NB4 (cell line): ENCODE results near the gene GPSM1.

Source experiments
- DNase-seq: peaks from one replicate; pipeline ENCODE4 v3.0.0; 2010; ENCODE audit warnings: low read depth
- H3K4me3 ChIP-seq: one replicate; pipeline ENCODE4 v1.5.1; 2011; ENCODE audit warnings: mild to moderate bottlenecking, low read depth, low read length, moderate library complexity
- CTCF ChIP-seq: IDR thresholded peaks from one replicate; pipeline ENCODE4 v1.5.1; 2012; ENCODE audit warnings: low read depth, low read length
- MAX ChIP-seq: IDR thresholded peaks from 2 replicates; pipeline ENCODE4 v1.6.1; 2011; ENCODE audit warnings: low read depth, low read length
- MYC ChIP-seq: IDR thresholded peaks from 2 replicates; pipeline ENCODE4 v1.6.1; 2011; ENCODE audit warnings: low read depth, low read length
- POLR2A ChIP-seq: IDR thresholded peaks from 2 replicates; pipeline ENCODE4 v1.6.1; 2011; ENCODE audit warnings: mild to moderate bottlenecking; ENCODE audit not compliant: insufficient read length; ENCODE audit errors: extremely low read depth

Gene GPSM1

GRCh38 chr9:136309101-136309801, 18.1 kb upstream of the GPSM1 start:
- no peak overlapping the region for H3K4me3 ChIP-seq
- DNase-seq, result no peak
- TF ChIP-seq MYC, result no peak
- no peak for TF ChIP-seq POLR2A
- no peak for TF ChIP-seq MAX
- no peak for TF ChIP-seq CTCF

- TF ChIP-seq CTCF, result no peak
- TF ChIP-seq MYC, result no peak
- TF ChIP-seq MAX, result no peak
- no peak for TF ChIP-seq POLR2A
- no peak for DNase-seq
- no peak overlapping the region for H3K4me3 ChIP-seq
These were observed 17.5 kb upstream of the GPSM1 start for GRCh38 chr9:136309806-136310220.

GRCh38 chr9:136310273-136311030, 16.9 kb upstream of the GPSM1 start:
- DNase-seq, result no peak
- TF ChIP-seq MAX, result no peak
- TF ChIP-seq POLR2A, result no peak
- no peak for TF ChIP-seq MYC

GRCh38 chr9:136311051-136312008, 16.0 kb upstream of the GPSM1 start:
- no peak overlapping the region for H3K4me3 ChIP-seq
- no peak for TF ChIP-seq MYC
- peak; percentile 47 for DNase-seq

More at GRCh38 chr9:136310273-136311030, 16.9 kb upstream of the GPSM1 start:
- H3K4me3 ChIP-seq, result no peak overlapping the region

- TF ChIP-seq MAX (no peak), CTCF (no peak), POLR2A (no peak), MYC (no peak)
- no peak for DNase-seq
- H3K4me3 ChIP-seq, result no peak overlapping the region
These were observed 15.3 kb upstream of the GPSM1 start for GRCh38 chr9:136312009-136312375.

- peak; percentile 60 for DNase-seq
- TF ChIP-seq MAX (no peak; the same call in 1 of the 2 replicates), POLR2A (no peak), MYC (no peak), CTCF (peak; percentile 68)
- H3K4me3 ChIP-seq, result no peak overlapping the region
These were observed 14.9 kb upstream of the GPSM1 start for GRCh38 chr9:136312436-136312835.
